Measurements from ENCODE around the gene PARP11. TPM values are rescaled to one million over a fixed set of nuclear protein-coding genes. Genes with fewer than 3 reads are reported as not detected.

PARP11 gene
- total RNA-seq, 2 donors from 2014 or later: 15.3 to 30.3 TPM

DNA sequence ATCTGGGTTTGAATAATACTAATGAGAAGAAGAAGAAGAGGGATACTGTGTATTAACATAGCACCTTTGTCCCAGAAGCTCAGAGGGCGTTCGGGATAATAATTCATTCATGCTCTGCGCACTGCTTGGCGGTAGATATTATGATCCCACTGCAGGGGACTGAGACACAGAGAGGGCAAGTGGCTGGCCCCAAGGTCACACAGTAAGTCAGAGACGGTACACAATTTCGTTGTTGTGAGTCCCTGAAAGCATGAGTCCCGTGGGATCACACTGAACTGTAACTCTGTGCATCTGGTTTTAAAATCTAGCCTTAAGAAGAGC, 47.9 kb upstream of the PARP11 start:
- no peaks in the 10 kb centered on the region for H3K9me3 ChIP-seq (ENCODE audit: control insufficient read depth, low read length)
- DNase-seq: no peak
- H3K4me1 Mint-ChIP-seq: peaks cover 12% of the 10 kb centered on the region
- H3K27me3 ChIP-seq (ENCODE audit: control insufficient read depth, insufficient read depth, low read length, poor library complexity, severe bottlenecking): peaks cover 43% of the 10 kb centered on the region
- TF ChIP-seq, protein P1, sequence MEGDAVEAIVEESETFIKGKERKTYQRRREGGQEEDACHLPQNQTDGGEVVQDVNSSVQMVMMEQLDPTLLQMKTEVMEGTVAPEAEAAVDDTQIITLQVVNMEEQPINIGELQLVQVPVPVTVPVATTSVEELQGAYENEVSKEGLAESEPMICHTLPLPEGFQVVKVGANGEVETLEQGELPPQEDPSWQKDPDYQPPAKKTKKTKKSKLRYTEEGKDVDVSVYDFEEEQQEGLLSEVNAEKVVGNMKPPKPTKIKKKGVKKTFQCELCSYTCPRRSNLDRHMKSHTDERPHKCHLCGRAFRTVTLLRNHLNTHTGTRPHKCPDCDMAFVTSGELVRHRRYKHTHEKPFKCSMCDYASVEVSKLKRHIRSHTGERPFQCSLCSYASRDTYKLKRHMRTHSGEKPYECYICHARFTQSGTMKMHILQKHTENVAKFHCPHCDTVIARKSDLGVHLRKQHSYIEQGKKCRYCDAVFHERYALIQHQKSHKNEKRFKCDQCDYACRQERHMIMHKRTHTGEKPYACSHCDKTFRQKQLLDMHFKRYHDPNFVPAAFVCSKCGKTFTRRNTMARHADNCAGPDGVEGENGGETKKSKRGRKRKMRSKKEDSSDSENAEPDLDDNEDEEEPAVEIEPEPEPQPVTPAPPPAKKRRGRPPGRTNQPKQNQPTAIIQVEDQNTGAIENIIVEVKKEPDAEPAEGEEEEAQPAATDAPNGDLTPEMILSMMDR (conservative IDR thresholded peaks at IDR 0.05): no peak
- H3K9me3 Mint-ChIP-seq: peaks cover 4% of the 10 kb centered on the region
- peaks cover 38% of the 10 kb centered on the region for H3K27me3 Mint-ChIP-seq (ENCODE audit: insufficient read depth)
- WGBS, 2 experiments (ENCODE audit: insufficient coverage in 1 of 2, insufficient read length in 1 of 2): 70 to 90% methylated on average over 7 of the region's 7 CpGs
- no peak overlapping the region for H3K4me3 ChIP-seq (ENCODE audit: low read length)
- no peak overlapping the region for H3K4me3 Mint-ChIP-seq
- peak overlapping the region; percentile 97 for H3K27ac ChIP-seq (ENCODE audit: low read depth, low read length)
- H3K9ac ChIP-seq (ENCODE audit: extremely low read depth, low read length, poor library complexity, severe bottlenecking): no peak overlapping the region
- no peaks in the 10 kb centered on the region for H3K36me3 ChIP-seq (ENCODE audit: control insufficient read depth, insufficient read depth, low read length)
- H3K4me1 ChIP-seq (ENCODE audit: control insufficient read depth, insufficient read depth, low read length): peaks cover 6% of the 10 kb centered on the region
- H3K27ac Mint-ChIP-seq: no peak overlapping the region
- H3K36me3 Mint-ChIP-seq (ENCODE audit: low read depth): no peaks in the 10 kb centered on the region

DNA sequence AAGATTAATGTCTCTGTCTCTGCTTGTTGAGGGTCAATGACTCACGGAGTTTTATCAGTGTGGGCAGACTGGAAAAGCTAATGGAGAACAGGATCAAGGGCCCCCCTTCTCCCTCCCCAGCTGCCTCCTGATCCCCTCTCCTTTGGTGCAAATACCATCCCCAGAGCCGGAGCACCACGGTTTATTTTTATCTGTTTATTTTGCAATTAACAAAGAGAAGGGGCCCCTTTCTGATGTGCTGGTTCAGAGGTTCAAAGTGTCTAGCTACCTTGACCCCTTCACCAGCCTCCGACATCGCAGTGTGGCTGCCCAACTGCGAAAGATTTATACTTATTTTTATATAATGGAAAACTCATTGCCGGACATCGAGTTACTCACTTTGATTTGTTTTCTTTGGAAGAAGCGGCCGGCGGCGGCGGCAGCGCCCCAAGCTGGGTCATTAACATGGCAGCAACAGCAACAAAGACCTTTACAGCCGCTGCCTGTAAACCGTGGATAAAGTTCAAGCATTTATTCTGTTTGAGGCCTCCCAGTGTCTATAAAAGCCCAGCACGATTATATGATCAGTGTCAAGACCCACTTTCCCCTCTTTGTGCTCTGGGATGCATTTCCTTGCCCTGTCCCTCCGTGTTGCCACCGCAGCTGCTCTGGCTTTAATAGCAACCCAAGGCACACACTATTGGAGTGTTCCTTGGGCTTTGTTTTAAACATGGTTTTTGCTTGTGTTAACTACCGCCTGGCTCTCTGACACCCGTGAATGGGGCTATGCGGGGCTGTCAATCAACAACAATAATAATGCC, 47.4 kb upstream of the PARP11 start:
- H3K9me3 ChIP-seq (ENCODE audit: control insufficient read depth, low read length): no peaks in the 10 kb centered on the region
- H3K4me3 ChIP-seq (ENCODE audit: low read length): no peak overlapping the region
- TF ChIP-seq, protein P1 (conservative IDR thresholded peaks at IDR 0.05): no peak
- 74 to 77% methylated on average over 13 to 22 of the region's 22 CpGs for WGBS, 2 experiments (ENCODE audit: insufficient coverage in 1 of 2, insufficient read length in 1 of 2)
- H3K27ac ChIP-seq (ENCODE audit: low read depth, low read length): peak overlapping the region; percentile 97
- H3K27me3 ChIP-seq (ENCODE audit: control insufficient read depth, insufficient read depth, low read length, poor library complexity, severe bottlenecking): peaks cover 43% of the 10 kb centered on the region
- H3K36me3 ChIP-seq (ENCODE audit: control insufficient read depth, insufficient read depth, low read length): no peaks in the 10 kb centered on the region
- no peak overlapping the region for H3K9ac ChIP-seq (ENCODE audit: extremely low read depth, low read length, poor library complexity, severe bottlenecking)
- no peaks in the 10 kb centered on the region for H3K36me3 Mint-ChIP-seq (ENCODE audit: low read depth)
- H3K4me3 Mint-ChIP-seq: no peak overlapping the region
- no peak for DNase-seq
- H3K4me1 Mint-ChIP-seq: peaks cover 12% of the 10 kb centered on the region
- H3K4me1 ChIP-seq (ENCODE audit: control insufficient read depth, insufficient read depth, low read length): peaks cover 6% of the 10 kb centered on the region
- peaks cover 4% of the 10 kb centered on the region for H3K9me3 Mint-ChIP-seq
- H3K27ac Mint-ChIP-seq: no peak overlapping the region
- H3K27me3 Mint-ChIP-seq (ENCODE audit: insufficient read depth): peaks cover 37% of the 10 kb centered on the region

DNA sequence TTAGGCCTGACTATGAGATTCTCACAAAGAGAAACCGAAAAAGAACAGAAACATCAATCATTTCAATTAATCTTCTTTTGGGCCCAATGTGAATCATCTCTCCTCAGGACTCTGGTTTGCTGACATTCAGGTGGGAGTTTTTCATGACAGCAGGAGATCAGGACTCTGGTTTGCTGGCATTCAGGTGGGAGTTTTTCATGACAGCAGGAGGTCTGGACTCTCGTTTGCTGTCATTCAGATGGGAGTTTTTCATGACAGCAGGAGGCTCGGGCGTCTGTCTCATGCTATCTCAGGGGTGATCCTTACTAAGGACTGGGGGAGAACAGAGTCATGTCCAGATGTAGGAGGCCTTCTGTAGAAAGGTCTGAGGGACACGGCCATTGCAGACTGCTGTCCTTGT, 40.1 kb upstream of the PARP11 start:
- no peak overlapping the region for H3K27ac ChIP-seq (ENCODE audit: low read depth, low read length)
- Mint-ChIP-seq H3K27me3 (ENCODE audit: insufficient read depth) (peaks cover 13% of the 10 kb centered on the region), H3K36me3 (ENCODE audit: low read depth) (peaks cover 16% of the 10 kb centered on the region), H3K4me1 (peaks cover 16% of the 10 kb centered on the region), H3K27ac (no peak overlapping the region), H3K4me3 (no peak overlapping the region), H3K9me3 (peaks cover 34% of the 10 kb centered on the region)
- H3K9ac ChIP-seq (ENCODE audit: extremely low read depth, low read length, poor library complexity, severe bottlenecking): no peak overlapping the region
- H3K9me3 ChIP-seq (ENCODE audit: control insufficient read depth, low read length): peaks cover 21% of the 10 kb centered on the region
- 68 to 75% methylated on average over 1 to 5 of the region's 5 CpGs for WGBS, 2 experiments (ENCODE audit: insufficient coverage in 1 of 2, insufficient read length in 1 of 2)
- H3K4me1 ChIP-seq (ENCODE audit: control insufficient read depth, insufficient read depth, low read length): no peaks in the 10 kb centered on the region
- peak overlapping the region; percentile 18 for H3K4me3 ChIP-seq (ENCODE audit: low read length)
- no peaks in the 10 kb centered on the region for H3K36me3 ChIP-seq (ENCODE audit: control insufficient read depth, insufficient read depth, low read length)
- no peaks in the 10 kb centered on the region for H3K27me3 ChIP-seq (ENCODE audit: control insufficient read depth, insufficient read depth, low read length, poor library complexity, severe bottlenecking)
- no peak for DNase-seq
- TF ChIP-seq, protein P1 (conservative IDR thresholded peaks at IDR 0.05): no peak

Measured in endodermal cell (in vitro differentiated cells).